ENCODE data around the gene FRMD4A. TPM values are rescaled to one million over a fixed set of nuclear protein-coding genes. Genes with fewer than 3 reads are reported as not detected.
A peak's percentile ranks its signal among the peaks of the same experiment; 100 is the strongest.

The FRMD4A gene
- total and polyA plus RNA-seq, 2 of the 4 experiments (the other 2 are of a cell fraction): 30.3 to 68.8 TPM

DNA sequence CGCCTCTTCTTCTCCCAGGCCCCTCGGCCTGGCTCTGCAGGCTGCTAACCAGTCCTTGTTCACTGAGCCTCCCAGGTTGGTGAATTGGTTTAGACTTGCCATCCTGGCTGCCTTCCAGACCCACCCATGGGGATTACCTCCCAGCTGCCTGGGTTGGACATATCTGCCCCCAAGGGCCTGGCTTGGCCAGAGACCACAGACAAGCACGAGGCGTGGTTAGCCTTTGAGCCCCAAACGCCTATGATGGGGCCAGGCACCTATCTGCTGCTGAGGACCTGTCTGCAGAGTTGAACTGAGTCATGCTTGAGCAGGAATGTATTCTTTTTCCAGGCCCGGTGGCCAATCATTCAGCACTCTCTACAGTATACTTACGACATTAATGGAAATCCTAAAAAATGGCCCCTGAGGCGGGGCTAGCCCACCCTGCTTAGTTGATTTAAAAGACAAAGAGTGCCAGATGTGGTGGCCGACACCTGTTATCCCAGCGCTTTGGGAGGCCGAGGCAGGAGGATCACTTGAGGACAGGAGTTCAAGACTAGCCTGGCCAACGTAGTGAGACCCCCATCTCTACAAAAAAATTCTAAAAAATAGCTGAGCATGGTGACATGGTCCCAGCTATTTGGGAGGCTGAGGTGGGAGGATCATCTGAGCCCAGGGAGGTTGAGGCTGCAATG, 361.5 kb downstream of the FRMD4A start:
- H4K8ac ChIP-seq (ENCODE audit: low read depth in 2 of 2, low read length in 2 of 2): no peak overlapping the region
- no TSS peak for BruUV-seq (replicated peaks)
- ChIA-PET POLR2A (ENCODE audit: unreplicated experiment) (no interaction called here), CTCF (no interaction called here)
- dilution Hi-C loops (cut with HindIII; ENCODE audit: low sequenced_read_pairs, unreplicated experiment): no loop called here
- no peak overlapping the region for H3K4ac ChIP-seq (ENCODE audit: low read depth, low read length)
- in situ Hi-C loops (cut with MboI; ENCODE audit: low sequenced_read_pairs): no loop called here
- H2AK9ac ChIP-seq (replicated peaks; ENCODE audit: low read depth, low read length, poor library complexity): no peak overlapping the region
- no peak overlapping the region; the same call in 1 of the 2 replicates for H3K14ac ChIP-seq (replicated peaks; ENCODE audit: low read depth, low read length)
- H3K27me3 ChIP-seq (ENCODE audit: control insufficient read depth, insufficient read depth, low read length): no peaks in the 10 kb centered on the region
- peaks cover 23% of the 10 kb centered on the region for H3K4me1 ChIP-seq (ENCODE audit: control insufficient read depth, insufficient read depth, low read length)
- H4K91ac ChIP-seq (ENCODE audit: insufficient read depth, low read depth, low read length): no peak overlapping the region
- H4K20me1 ChIP-seq (ENCODE audit: insufficient read depth, low read length): no peaks in the 10 kb centered on the region
- DNase-seq (no peak), ATAC-seq (ENCODE audit: low read depth) (no peak)
- H2AK5ac ChIP-seq (ENCODE audit: low read depth, low read length): peak overlapping the region; percentile 0; the same call in 1 of the 2 replicates
- intact Hi-C loops (cut with micrococcal nuclease): no loop called here
- H3K18ac ChIP-seq (ENCODE audit: low read depth, low read length): no peak overlapping the region
- WGBS, 2 experiments (ENCODE audit: extremely low coverage in 2 of 2, insufficient read length in 1 of 2): 83% methylated on average over 3 of the region's 12 CpGs; no CpG with 5 or more reads in 1 of the 2 experiments
- no peak overlapping the region for H3K4me2 ChIP-seq (ENCODE audit: low read depth, low read length)
- H3K27ac ChIP-seq (ENCODE audit: insufficient read depth, low read length): no peak overlapping the region
- no peak overlapping the region for H3K9ac ChIP-seq (ENCODE audit: low read depth, low read length)
- no peaks in the 10 kb centered on the region for H3K9me3 ChIP-seq (ENCODE audit: control insufficient read depth, insufficient read depth, low read length)
- H2BK120ac ChIP-seq (ENCODE audit: low read depth, low read length): no peak overlapping the region
- peaks cover 12% of the 10 kb centered on the region for H3K9me1 ChIP-seq (ENCODE audit: insufficient read depth, low read length)
- no peak overlapping the region for H4K5ac ChIP-seq (ENCODE audit: low read depth, low read length)
- H2AFZ ChIP-seq (replicated peaks; ENCODE audit: low read length, poor library complexity): no peak overlapping the region
- H3K56ac ChIP-seq (ENCODE audit: extremely low read depth, insufficient read depth, low read length): no peak overlapping the region
- H3K36me3 ChIP-seq (ENCODE audit: control insufficient read depth, insufficient read depth, low read length): no peaks in the 10 kb centered on the region
- TF ChIP-seq RFX5 (IDR thresholded peaks at IDR 0.05; ENCODE audit: low read depth, low read length) (no peak), MAFK (IDR thresholded peaks at IDR 0.05; ENCODE audit: low read depth, low read length) (no peak), SMC3 (IDR thresholded peaks at IDR 0.05; ENCODE audit: low read depth, low read length) (no peak), MXI1 (IDR thresholded peaks at IDR 0.05; ENCODE audit: borderline replicate concordance, low read depth, low read length) (no peak), RAD21 (IDR thresholded peaks at IDR 0.05; ENCODE audit: low read length) (no peak), NFE2L2 (IDR thresholded peaks at IDR 0.05; ENCODE audit: low read depth, low read length) (no peak), RCOR1 (IDR thresholded peaks at IDR 0.05; ENCODE audit: insufficient replicate concordance, low read length) (no peak), BHLHE40 (IDR thresholded peaks at IDR 0.05; ENCODE audit: low read depth, low read length) (no peak)
- TF ChIP-seq, protein P1, sequence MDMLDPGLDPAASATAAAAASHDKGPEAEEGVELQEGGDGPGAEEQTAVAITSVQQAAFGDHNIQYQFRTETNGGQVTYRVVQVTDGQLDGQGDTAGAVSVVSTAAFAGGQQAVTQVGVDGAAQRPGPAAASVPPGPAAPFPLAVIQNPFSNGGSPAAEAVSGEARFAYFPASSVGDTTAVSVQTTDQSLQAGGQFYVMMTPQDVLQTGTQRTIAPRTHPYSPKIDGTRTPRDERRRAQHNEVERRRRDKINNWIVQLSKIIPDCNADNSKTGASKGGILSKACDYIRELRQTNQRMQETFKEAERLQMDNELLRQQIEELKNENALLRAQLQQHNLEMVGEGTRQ (IDR thresholded peaks at IDR 0.05; ENCODE audit: low read depth, low read length): no peak
- H2BK5ac ChIP-seq (ENCODE audit: low read depth, low read length, poor library complexity, severe bottlenecking): no peak overlapping the region
- no peak overlapping the region for H3K23ac ChIP-seq (ENCODE audit: low read depth, low read length)
- no peak overlapping the region for H2BK20ac ChIP-seq (ENCODE audit: low read depth, low read length)
- H2BK15ac ChIP-seq (ENCODE audit: low read depth, low read length): no peak overlapping the region
- H3K79me1 ChIP-seq (ENCODE audit: low read depth in 1 of 2, low read length in 2 of 2): peaks cover 0 to 12% of the 10 kb centered on the region in 2 experiments; a peak in 2 of 4 replicates
- H3K4me3 ChIP-seq (ENCODE audit: insufficient read depth, low read depth, low read length): no peak overlapping the region

Measured in IMR-90 (cell line).